ENCODE data around the gene ZC3H7A. TPM values are rescaled to one million over a fixed set of nuclear protein-coding genes. Genes with fewer than 3 reads are reported as not detected.
A peak's percentile ranks its signal among the peaks of the same experiment; 100 is the strongest.

ZC3H7A gene
- total and polyA plus RNA-seq, 2 of the 13 experiments (the other 11 are each of a cell fraction or from before 2014, with no cell fraction given) = 29.2 to 36.8 TPM

DNA sequence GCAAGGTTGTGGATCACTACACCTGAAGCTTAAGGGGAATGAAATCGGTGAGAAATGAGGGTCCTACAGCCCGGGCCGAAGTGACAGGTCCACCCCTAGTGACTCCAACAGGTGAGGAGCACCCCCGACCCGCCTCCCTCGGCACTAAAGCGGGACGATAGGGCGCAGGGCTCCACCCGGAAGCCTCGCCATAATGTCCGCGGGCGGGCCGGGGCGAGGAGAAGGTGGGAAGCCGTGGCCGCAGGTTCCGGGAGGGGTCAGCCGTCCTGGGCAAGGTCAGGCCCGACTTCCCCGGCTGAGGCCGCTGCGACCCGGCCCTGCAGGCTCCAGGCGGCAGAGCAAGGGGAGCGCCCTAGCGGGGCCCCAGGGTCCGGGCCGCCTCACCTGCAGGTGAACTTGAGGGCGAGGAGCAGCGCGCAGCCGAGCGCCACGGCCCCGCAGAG lies 54.9 kb downstream of the ZC3H7A start (continued):
- TF ChIP-seq, protein P1, sequence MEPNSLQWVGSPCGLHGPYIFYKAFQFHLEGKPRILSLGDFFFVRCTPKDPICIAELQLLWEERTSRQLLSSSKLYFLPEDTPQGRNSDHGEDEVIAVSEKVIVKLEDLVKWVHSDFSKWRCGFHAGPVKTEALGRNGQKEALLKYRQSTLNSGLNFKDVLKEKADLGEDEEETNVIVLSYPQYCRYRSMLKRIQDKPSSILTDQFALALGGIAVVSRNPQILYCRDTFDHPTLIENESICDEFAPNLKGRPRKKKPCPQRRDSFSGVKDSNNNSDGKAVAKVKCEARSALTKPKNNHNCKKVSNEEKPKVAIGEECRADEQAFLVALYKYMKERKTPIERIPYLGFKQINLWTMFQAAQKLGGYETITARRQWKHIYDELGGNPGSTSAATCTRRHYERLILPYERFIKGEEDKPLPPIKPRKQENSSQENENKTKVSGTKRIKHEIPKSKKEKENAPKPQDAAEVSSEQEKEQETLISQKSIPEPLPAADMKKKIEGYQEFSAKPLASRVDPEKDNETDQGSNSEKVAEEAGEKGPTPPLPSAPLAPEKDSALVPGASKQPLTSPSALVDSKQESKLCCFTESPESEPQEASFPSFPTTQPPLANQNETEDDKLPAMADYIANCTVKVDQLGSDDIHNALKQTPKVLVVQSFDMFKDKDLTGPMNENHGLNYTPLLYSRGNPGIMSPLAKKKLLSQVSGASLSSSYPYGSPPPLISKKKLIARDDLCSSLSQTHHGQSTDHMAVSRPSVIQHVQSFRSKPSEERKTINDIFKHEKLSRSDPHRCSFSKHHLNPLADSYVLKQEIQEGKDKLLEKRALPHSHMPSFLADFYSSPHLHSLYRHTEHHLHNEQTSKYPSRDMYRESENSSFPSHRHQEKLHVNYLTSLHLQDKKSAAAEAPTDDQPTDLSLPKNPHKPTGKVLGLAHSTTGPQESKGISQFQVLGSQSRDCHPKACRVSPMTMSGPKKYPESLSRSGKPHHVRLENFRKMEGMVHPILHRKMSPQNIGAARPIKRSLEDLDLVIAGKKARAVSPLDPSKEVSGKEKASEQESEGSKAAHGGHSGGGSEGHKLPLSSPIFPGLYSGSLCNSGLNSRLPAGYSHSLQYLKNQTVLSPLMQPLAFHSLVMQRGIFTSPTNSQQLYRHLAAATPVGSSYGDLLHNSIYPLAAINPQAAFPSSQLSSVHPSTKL (CRISPR knock-in tag; IDR thresholded peaks at IDR 0.05) = no peak
- TF ChIP-seq, protein P2, sequence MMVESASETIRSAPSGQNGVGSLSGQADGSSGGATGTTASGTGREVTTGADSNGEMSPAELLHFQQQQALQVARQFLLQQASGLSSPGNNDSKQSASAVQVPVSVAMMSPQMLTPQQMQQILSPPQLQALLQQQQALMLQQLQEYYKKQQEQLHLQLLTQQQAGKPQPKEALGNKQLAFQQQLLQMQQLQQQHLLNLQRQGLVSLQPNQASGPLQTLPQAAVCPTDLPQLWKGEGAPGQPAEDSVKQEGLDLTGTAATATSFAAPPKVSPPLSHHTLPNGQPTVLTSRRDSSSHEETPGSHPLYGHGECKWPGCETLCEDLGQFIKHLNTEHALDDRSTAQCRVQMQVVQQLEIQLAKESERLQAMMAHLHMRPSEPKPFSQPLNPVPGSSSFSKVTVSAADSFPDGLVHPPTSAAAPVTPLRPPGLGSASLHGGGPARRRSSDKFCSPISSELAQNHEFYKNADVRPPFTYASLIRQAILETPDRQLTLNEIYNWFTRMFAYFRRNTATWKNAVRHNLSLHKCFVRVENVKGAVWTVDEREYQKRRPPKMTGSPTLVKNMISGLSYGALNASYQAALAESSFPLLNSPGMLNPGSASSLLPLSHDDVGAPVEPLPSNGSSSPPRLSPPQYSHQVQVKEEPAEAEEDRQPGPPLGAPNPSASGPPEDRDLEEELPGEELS (CRISPR knock-in tag; IDR thresholded peaks at IDR 0.05) = 0 out of 2 replicates have a peak, but pooled peaks have one; percentile 17
- TF ChIP-seq ARID2 (CRISPR knock-in tag; IDR thresholded peaks at IDR 0.05; ENCODE audit: borderline replicate concordance) = no peak; the same call in 1 of the 2 replicates
- TF ChIP-seq PRPF4 (IDR thresholded peaks at IDR 0.05; ENCODE audit: low read depth, low read length, poor library complexity, severe bottlenecking) = no peak
- TF ChIP-seq GFI1 (CRISPR knock-in tag; IDR thresholded peaks at IDR 0.05; ENCODE audit: borderline replicate concordance) = no peak; the same call in 1 of the 2 replicates
- no peak for TF ChIP-seq ZNF737 (CRISPR knock-in tag; IDR thresholded peaks at IDR 0.05; ENCODE audit: borderline replicate concordance)
- TF ChIP-seq MAFG (CRISPR knock-in tag; IDR thresholded peaks at IDR 0.05) = no peak
- TF ChIP-seq NCOR1 (IDR thresholded peaks at IDR 0.05; ENCODE audit: borderline replicate concordance, low read length) = no peak
- 0 out of 2 replicates have a peak, but pooled peaks have one; percentile 29 for TF ChIP-seq ZFP62 (CRISPR knock-in tag; IDR thresholded peaks at IDR 0.05)
- no peak for TF ChIP-seq ZBTB38 (CRISPR knock-in tag; IDR thresholded peaks at IDR 0.05)
- no peak for TF ChIP-seq ZC3H13 (CRISPR knock-in tag; IDR thresholded peaks at IDR 0.05)
- TF ChIP-seq ZNF225 (CRISPR knock-in tag; IDR thresholded peaks at IDR 0.05) = no peak
- TF ChIP-seq CC2D1A (CRISPR knock-in tag; IDR thresholded peaks at IDR 0.05) = no peak
- peak; percentile 46; the same call in 1 of the 2 replicates for TF ChIP-seq ZNF703 (CRISPR knock-in tag; IDR thresholded peaks at IDR 0.05; ENCODE audit: borderline replicate concordance)
- peak; percentile 49; the same call in 1 of the 2 replicates for TF ChIP-seq ZNF329 (CRISPR knock-in tag; IDR thresholded peaks at IDR 0.05; ENCODE audit: low read depth)
- TF ChIP-seq TP53 (CRISPR knock-in tag; conservative IDR thresholded peaks at IDR 0.05) = 0 out of 2 replicates have a peak, but pooled peaks have one; percentile 68
- peak; percentile 64; the same call in 1 of the 2 replicates for TF ChIP-seq PRMT3 (CRISPR knock-in tag; IDR thresholded peaks at IDR 0.05; ENCODE audit: borderline replicate concordance, low read depth)
- TF ChIP-seq BRD4 (CRISPR knock-in tag; IDR thresholded peaks at IDR 0.05) = peak; percentile 72; the same call in 1 of the 2 replicates
- TF ChIP-seq ZNF264 (CRISPR knock-in tag; IDR thresholded peaks at IDR 0.05) = 0 out of 2 replicates have a peak, but pooled peaks have one; percentile 29
- TF ChIP-seq, protein P3, sequence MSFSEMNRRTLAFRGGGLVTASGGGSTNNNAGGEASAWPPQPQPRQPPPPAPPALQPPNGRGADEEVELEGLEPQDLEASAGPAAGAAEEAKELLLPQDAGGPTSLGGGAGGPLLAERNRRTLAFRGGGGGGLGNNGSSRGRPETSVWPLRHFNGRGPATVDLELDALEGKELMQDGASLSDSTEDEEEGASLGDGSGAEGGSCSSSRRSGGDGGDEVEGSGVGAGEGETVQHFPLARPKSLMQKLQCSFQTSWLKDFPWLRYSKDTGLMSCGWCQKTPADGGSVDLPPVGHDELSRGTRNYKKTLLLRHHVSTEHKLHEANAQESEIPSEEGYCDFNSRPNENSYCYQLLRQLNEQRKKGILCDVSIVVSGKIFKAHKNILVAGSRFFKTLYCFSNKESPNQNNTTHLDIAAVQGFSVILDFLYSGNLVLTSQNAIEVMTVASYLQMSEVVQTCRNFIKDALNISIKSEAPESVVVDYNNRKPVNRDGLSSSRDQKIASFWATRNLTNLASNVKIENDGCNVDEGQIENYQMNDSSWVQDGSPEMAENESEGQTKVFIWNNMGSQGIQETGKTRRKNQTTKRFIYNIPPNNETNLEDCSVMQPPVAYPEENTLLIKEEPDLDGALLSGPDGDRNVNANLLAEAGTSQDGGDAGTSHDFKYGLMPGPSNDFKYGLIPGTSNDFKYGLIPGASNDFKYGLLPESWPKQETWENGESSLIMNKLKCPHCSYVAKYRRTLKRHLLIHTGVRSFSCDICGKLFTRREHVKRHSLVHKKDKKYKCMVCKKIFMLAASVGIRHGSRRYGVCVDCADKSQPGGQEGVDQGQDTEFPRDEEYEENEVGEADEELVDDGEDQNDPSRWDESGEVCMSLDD (CRISPR knock-in tag; IDR thresholded peaks at IDR 0.05; ENCODE audit: borderline replicate concordance) = peak; percentile 0; the same call in 1 of the 2 replicates
- no peak; the same call in 1 of the 2 replicates for TF ChIP-seq RORA (CRISPR knock-in tag; IDR thresholded peaks at IDR 0.05)
- peak; percentile 47; the same call in 1 of the 2 replicates for TF ChIP-seq ZNF564 (CRISPR knock-in tag; IDR thresholded peaks at IDR 0.05)

Measured in HepG2 (cell line).